T-helper 2 cell treated with Interferon-gamma antibody and Interleukin-4, amounts not matched to agents 100 ng/mL and 5 ng/mL, for 36 hours (primary cell): ENCODE data around the gene FZD7. TPM values are rescaled to one million over a fixed set of nuclear protein-coding genes. Genes with fewer than 3 reads are reported as not detected.

Experiments used
- intact Hi-C: fragments of 100-400 bp; cut with micrococcal nuclease; formaldehyde crosslinking; loops from one replicate; pipeline ENCODE4 v1.15.1; 2023
- total RNA-seq: library from RNA; stranded (reverse); gene quantifications from 2 replicates; pipeline ENCODE4 v1.2.3, GENCODE V29; 2022

FZD7 gene
- total RNA-seq, 1 donor from 2014 or later, result 0.23 TPM

DNA sequence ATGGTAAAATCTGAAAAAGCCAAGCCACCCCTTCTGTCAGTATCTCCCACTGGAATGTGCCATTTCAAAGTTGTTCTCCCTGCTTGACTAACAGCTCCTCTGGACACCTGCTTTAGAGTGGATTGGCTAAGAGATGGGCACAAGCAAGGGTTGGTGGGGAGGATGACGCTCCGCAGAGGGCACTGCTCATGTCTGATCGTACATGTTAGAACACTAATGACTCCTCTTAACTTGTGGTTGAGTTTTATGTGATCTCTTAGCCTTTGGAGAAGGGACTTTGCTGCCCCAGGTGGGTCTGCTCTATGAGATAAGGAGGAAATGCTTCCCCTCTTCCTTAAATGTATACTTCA is 31.2 kb downstream of the FZD7 start:
- intact Hi-C loops, result no loop called here

- intact Hi-C loops, result no loop called here
These were observed 32.2 kb downstream of the FZD7 start for GRCh38 chr2:202065876-202066275.

GRCh38 chr2:202066875-202067274 is 33.2 kb downstream of the FZD7 start:
- intact Hi-C loops, result no loop called here

- intact Hi-C loops, result no loop called here
These were observed 33.9 kb downstream of the FZD7 start for GRCh38 chr2:202067589-202067988.

GRCh38 chr2:202069170-202070067 is 35.8 kb downstream of the FZD7 start:
- intact Hi-C loops, result no loop called here

DNA sequence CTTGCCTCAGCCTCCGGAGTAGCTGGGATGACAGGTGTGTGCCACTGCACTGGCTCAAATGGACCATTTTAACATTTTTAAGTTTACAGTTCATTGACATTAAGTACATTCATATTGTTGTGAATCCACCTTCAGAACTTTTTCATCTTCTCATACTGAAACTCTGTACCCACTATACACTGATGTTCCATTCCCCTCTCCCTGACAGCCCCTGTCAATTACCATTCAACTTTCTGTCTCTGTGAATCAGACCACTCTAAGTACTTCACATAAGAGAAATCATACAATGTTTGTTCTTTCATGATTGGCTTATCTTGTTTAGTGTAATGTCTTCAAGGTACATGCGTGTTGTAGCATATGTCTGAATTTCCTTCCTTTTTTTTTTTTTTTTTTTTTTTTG is 37.5 kb downstream of the FZD7 start:
- intact Hi-C loops, result no loop called here

- intact Hi-C loops, result no loop called here
These were observed 38.6 kb downstream of the FZD7 start for GRCh38 chr2:202072226-202072625.

DNA sequence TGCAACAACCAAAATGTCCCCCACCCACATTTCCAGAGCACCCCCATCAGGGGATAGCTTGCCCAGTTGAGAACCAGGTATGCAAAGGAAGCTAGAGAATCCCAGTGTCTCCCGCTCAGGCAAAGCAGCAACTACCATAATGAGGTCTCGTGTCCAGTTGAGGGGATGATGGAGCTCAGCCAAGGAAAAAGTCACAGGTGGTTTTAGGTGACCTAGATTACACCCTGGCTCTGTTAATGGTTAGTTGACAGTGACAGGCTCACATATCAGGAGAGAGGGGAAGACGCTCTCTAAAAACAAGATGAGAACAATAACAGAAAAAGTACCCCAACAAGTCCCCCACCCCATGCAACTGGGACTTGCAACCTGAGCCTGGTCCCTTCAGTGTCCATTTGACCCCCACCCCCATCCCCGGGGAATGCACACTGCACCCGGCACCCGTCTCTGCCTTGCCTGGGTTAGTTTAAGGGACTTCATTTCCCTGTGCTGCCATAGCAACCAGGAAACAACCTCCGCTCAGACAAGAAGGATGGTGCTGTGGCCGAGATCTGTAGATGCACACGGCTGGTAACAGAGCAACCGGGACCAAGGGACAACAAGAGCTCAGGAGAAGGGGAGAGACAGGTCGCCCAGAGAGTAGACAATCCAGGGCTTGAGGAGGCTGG is 39.2 kb downstream of the FZD7 start, which contains the start of gene KIAA2012:
TSS of gene KIAA2012 (plus strand) at position 519 of the 665 bp plus-strand sequence. CDS start 373 bp downstream, outside the sequence.
- intact Hi-C loops, result no loop called here

DNA sequence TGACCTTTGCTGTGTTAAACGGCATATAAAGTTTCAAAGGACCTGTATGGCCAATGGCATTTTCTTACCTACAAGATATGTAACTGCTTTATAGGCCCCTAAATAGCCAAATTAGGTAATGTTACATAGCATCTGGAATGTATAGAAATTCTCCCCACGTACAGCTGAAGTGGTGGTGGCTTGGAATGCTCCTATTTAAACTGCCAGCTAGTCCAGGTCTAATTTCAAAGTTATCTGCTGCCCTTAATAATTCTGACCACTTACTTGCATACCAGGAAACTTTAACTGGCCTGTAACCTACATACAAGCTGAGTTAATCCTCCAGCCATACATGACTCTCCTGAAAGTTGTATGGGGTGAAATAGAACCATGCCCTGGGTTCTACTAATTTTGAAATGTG is 40.7 kb downstream of the FZD7 start:
- intact Hi-C loops, result no loop called here

DNA sequence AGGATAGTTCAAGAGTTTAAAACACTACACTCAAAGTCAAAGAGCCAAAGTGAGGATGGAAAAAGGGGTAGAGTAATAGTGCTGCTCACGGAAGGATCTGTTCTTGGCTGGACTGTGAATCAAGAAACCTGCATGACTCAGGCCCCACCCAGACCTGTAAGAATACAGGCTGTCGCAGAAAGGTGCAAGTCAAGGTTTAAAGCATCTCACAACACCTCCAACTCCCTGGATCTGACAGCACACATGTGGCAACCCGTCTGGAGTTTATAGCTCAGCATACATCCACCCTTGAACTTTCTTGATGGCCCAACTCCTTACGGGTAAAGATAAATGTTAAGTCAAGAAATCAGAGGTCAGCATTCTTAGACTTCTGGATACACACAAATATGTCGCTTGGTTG is 45.7 kb downstream of the FZD7 start:
- intact Hi-C loops, result no loop called here

DNA sequence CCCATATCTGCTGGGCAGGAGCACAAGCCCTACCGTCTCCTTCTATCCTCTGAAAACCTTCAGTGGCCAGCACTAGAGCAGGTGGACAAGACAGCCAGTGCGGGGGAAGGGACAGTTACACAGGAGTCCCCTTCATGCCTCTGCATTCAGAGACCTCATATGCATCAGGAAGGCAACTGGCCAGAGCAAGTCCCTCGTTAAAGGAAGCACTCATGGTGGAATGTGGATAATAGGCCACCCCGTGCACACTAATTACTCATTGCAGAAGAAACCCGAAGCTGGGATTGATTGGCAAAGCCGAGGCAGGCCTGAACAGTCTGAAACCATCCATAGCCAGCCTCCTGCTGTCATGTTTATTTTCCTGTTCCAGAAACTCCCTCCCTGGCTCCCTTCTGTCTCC is 50.6 kb downstream of the FZD7 start:
- intact Hi-C loops, result no loop called here

Other genes with a start within 250 kb of the FZD7 start
- gene CDK15, start 227.3 kb upstream of the FZD7 start, total RNA-seq, result not detected in 2 replicates
- gene KIAA2012, start 39.4 kb downstream of the FZD7 start, total RNA-seq, result not detected in 2 replicates
- gene SUMO1, start 204.7 kb downstream of the FZD7 start, total RNA-seq, result 99.3 and 100 TPM in 2 replicates
- gene NOP58, start 231.9 kb downstream of the FZD7 start, total RNA-seq, result 129 and 135 TPM in 2 replicates